RWPE2 (cell line): ENCODE measurements around the gene PEAK3.

ENCODE experiments used
- ATAC-seq: fragments of 200-7000 bp; cut with Tn5 transposase; 3 replicates; pipeline ENCODE4 v1.9.1; 2021; ENCODE audit warnings: low read depth
- DNase-seq: peaks from one replicate; pipeline ENCODE4 v3.0.0-alpha.2; 2020; ENCODE audit warnings: low spot score
- H3K27ac ChIP-seq: fragments of 450-650 bp; 2 replicates; pipeline ENCODE4 v1.5.1; 2017; ENCODE audit warnings: mild to moderate bottlenecking; ENCODE audit not compliant: poor library complexity, severe bottlenecking
- H3K27me3 ChIP-seq: fragments of 250-450 bp; sonication (Bioruptor Pico); 2 replicates; pipeline ENCODE4 v1.5.1; 2021; ENCODE audit warnings: mild to moderate bottlenecking, moderate library complexity; ENCODE audit not compliant: insufficient read depth, poor library complexity, severe bottlenecking
- H3K36me3 ChIP-seq: fragments of 250-450 bp; sonication (Bioruptor Pico); 2 replicates; pipeline ENCODE4 v1.5.1; 2020; ENCODE audit warnings: low read depth, mild to moderate bottlenecking, moderate library complexity
- H3K4me1 ChIP-seq: fragments of 250-450 bp; sonication (Bioruptor Pico); 2 replicates; pipeline ENCODE4 v1.5.1; 2021; ENCODE audit warnings: mild to moderate bottlenecking, moderate library complexity; ENCODE audit not compliant: insufficient read depth, poor library complexity, severe bottlenecking
- H3K4me3 ChIP-seq: fragments of 250-450 bp; sonication (Bioruptor Pico); 2 replicates; pipeline ENCODE4 v1.5.1; 2021; ENCODE audit warnings: mild to moderate bottlenecking, moderate library complexity; ENCODE audit not compliant: severe bottlenecking
- H3K9me3 ChIP-seq: fragments of 250-450 bp; sonication (Bioruptor Pico); 2 replicates; pipeline ENCODE4 v1.5.1; 2021; ENCODE audit warnings: mild to moderate bottlenecking, moderate library complexity; ENCODE audit not compliant: severe bottlenecking
- TF ChIP-seq, protein P1 (sequence below): fragments of 450-650 bp; IDR thresholded peaks from one replicate; pipeline ENCODE4 v1.5.1; 2017; ENCODE audit warnings: mild to moderate bottlenecking, moderate library complexity; ENCODE audit not compliant: poor library complexity, severe bottlenecking

The PEAK3 gene

DNA sequence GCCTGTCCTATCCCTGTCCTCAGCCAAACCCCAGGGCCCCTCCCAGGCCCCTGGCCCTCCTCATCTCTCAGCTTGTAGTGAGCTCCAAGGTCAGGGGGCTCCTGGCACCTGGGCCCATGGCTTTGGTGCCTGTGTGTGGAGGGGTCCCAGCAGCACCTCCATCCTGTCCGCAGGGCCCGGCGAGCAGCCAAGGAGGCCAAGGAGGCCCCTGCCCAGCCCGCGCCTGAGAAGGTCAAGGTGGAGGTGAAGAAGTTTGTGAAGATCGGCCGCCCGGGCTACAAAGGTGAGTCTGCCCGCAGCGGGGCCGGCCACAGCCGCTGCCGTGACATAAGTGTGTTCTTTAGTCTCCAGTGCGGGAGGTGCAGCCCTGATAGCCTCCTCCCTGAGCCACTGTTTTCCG, 36.7 kb downstream of the PEAK3 start:
- ATAC-seq (no peak), DNase-seq (no peak)
- no peaks in the 10 kb centered on the region for H3K4me1 ChIP-seq
- no peaks in the 10 kb centered on the region for H3K9me3 ChIP-seq
- no peak overlapping the region for H3K27ac ChIP-seq
- TF ChIP-seq, protein P1, sequence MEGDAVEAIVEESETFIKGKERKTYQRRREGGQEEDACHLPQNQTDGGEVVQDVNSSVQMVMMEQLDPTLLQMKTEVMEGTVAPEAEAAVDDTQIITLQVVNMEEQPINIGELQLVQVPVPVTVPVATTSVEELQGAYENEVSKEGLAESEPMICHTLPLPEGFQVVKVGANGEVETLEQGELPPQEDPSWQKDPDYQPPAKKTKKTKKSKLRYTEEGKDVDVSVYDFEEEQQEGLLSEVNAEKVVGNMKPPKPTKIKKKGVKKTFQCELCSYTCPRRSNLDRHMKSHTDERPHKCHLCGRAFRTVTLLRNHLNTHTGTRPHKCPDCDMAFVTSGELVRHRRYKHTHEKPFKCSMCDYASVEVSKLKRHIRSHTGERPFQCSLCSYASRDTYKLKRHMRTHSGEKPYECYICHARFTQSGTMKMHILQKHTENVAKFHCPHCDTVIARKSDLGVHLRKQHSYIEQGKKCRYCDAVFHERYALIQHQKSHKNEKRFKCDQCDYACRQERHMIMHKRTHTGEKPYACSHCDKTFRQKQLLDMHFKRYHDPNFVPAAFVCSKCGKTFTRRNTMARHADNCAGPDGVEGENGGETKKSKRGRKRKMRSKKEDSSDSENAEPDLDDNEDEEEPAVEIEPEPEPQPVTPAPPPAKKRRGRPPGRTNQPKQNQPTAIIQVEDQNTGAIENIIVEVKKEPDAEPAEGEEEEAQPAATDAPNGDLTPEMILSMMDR = no peak
- H3K4me3 ChIP-seq = no peak overlapping the region
- H3K36me3 ChIP-seq = peaks cover 69% of the 10 kb centered on the region
- H3K27me3 ChIP-seq = peaks cover 4% of the 10 kb centered on the region

DNA sequence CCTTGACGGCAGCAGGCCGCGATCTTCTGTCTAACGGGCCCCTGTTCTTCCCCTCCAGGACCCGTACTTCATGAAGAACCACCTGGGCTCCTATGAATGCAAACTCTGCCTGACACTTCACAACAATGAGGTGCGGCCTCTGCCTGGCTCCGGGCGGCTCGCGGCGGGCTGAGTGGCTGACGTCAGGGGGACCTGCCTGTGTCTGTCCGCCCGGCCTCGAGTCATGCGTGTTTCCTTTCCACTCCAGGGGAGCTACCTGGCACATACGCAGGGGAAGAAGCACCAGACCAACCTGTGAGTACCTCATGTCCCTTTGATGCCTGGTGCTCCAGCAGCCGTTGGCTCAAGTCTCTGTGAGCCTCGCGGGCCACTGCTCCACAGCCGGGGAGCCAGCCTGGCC, 37.5 kb downstream of the PEAK3 start:
- no peaks in the 10 kb centered on the region for H3K4me1 ChIP-seq
- H3K9me3 ChIP-seq = no peaks in the 10 kb centered on the region
- no peak overlapping the region for H3K4me3 ChIP-seq
- TF ChIP-seq, protein P1 = no peak
- ATAC-seq (no peak), DNase-seq (no peak)
- no peaks in the 10 kb centered on the region for H3K27me3 ChIP-seq
- H3K36me3 ChIP-seq = peaks cover 69% of the 10 kb centered on the region
- no peak overlapping the region for H3K27ac ChIP-seq

DNA sequence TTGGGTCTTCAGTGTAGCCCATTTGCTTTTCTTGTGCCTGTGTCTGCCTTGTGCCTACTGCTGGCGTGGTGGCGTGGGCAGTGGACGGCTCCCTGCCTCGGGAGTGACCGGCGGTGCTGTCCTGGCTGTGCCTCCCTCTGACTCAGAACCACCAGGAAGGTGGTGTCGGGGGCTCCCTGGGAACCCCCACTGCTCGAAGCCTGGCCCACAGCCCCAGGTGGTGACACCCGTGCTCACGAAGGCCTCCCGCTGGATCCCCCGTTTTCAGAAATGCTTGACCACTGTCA, 37.9 kb downstream of the PEAK3 start:
- no peak overlapping the region for H3K4me3 ChIP-seq
- H3K4me1 ChIP-seq = no peaks in the 10 kb centered on the region
- peaks cover 69% of the 10 kb centered on the region for H3K36me3 ChIP-seq
- ATAC-seq = no peak
- H3K27me3 ChIP-seq = no peaks in the 10 kb centered on the region
- H3K9me3 ChIP-seq = no peaks in the 10 kb centered on the region
- TF ChIP-seq, protein P1 = no peak
- H3K27ac ChIP-seq = no peak overlapping the region
- no peak for DNase-seq

DNA sequence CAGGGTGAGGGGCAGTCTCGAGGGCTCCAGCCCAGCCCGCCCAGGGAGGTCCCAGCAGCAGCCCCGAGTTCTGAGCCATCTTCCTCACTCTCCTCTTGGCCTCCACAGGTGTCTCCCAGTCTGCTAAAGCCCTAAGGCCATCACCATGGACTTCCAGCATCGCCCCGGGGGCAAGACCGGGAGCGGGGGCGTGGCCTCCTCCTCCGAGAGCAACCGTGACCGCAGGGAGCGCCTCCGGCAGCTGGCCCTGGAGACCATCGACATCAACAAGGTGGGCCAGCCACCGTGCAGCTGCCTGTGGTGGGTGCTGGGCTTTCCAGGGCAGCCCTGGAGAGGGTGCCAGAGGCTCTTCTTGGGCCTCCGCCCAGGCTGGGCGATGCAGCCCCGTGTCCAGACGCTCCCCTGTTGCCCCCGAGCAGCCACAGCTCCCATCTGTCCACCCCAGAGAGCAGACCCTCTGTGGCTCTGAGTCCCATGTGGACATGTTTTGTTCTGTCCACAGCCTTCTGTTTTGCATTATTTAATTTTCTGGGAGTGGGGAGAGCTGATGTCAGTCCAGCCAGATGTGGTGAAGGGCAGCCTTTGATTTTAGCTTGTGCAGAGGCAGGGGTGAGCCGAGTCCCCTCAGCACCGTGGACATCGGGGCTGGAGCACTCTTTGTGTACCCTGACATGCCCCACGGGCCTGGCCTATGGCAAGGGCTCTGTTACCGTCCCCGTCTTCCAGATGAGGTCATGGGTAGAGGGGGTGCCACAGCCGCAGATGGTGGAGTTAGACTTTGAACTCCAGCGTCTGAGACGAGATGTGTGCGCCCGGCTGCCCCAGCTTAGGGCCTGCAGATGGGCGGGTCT, 38.5 kb downstream of the PEAK3 start:
- TF ChIP-seq, protein P1 = no peak
- DNase-seq = no peak
- H3K27ac ChIP-seq = no peak overlapping the region
- H3K4me1 ChIP-seq = peaks cover 4% of the 10 kb centered on the region
- peaks cover 73% of the 10 kb centered on the region for H3K36me3 ChIP-seq
- no peaks in the 10 kb centered on the region for H3K9me3 ChIP-seq
- ATAC-seq = no peak
- H3K4me3 ChIP-seq = no peak overlapping the region
- H3K27me3 ChIP-seq = no peaks in the 10 kb centered on the region

DNA sequence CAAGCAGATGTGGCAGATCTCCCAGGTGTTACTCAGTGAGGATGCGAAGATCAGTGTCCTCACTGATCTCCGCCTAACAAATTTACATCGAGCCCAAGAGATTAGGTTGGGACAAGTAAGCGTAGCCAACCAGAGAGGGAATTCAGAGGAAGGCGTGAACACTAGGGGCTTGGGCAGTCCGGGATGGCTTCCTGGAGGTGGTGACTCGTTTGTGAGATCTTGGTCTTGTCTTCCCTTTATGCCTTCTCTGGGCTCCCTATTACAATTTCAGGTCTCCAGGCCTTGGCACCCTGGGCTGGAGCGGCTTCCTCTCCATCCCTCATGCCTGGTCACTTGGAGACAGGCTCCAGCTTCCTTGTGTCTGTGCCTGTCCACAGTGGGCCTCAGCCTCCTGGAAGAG, 39.2 kb downstream of the PEAK3 start:
- DNase-seq (no peak), ATAC-seq (no peak)
- H3K27me3 ChIP-seq = no peaks in the 10 kb centered on the region
- H3K4me1 ChIP-seq = peaks cover 10% of the 10 kb centered on the region
- peaks cover 80% of the 10 kb centered on the region for H3K36me3 ChIP-seq
- no peak overlapping the region for H3K27ac ChIP-seq
- TF ChIP-seq, protein P1 = no peak
- H3K9me3 ChIP-seq = no peaks in the 10 kb centered on the region
- no peak overlapping the region for H3K4me3 ChIP-seq
